HG03354 (cell line): ENCODE results near the gene GCDH.
"Not testable (repeated sequence)": the region's sequence is repeated elsewhere in the genome, so short reads cannot be mapped to it uniquely, and the experiment has no call there.

Experiments used
- ATAC-seq: cut with Tn5 transposase; IDR thresholded peaks from one replicate; pipeline ENCODE4 v1.9.1; 2021; ENCODE audit warnings: mild to moderate bottlenecking; ENCODE audit not compliant: unreplicated experiment, poor library complexity, severe bottlenecking

GCDH gene

GRCh38 chr19:12890787-12891552 is at the start of gene GCDH:
GCDH (plus strand) TSS chr19:12891160; CDS start chr19:12891305, 145 bp downstream.
- peak; percentile 90 for ATAC-seq

- ATAC-seq = no peak
These were observed 48.4 kb upstream of the GCDH start for GRCh38 chr19:12842511-12842910.

GRCh38 chr19:12843328-12843727 is 47.6 kb upstream of the GCDH start:
- no peak for ATAC-seq

DNA sequence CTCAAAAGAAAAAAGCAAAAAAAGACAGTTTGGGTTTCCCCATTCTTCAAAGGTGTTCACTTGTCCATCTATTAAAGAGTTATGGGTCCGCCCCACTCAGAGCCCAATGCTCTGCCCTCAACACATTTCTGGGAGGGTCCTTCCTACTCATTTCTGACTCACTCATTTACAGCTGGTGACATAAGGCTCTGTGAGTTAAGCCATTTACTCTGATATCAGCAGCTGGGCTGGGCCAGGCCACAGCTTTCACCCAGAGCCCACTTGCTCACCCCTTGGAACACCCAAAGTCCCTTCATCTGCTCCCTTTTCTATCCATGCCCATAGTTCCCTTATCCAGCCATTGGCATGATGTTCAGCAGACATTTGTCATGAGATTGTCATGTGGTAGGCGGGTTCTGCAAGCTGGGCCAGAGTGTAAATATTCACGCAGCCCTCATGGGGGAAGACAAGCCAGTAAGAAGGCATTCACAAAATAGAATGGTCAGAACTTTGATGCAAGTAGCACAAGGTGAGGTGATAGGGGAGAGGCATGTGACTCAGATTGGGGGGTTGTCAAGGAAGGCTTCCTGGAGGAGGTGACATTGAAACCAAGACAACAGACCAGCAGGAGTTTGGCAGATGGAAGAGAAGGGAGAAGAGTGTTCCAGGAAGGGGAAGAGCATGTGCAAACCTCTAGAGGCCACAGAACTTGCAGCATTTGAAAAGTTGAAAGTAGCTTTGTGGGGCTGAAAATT is 46.8 kb upstream of the GCDH start:
- no peak for ATAC-seq

- ATAC-seq = not testable (repeated sequence)
These were observed 44.3 kb upstream of the GCDH start for GRCh38 chr19:12846613-12847012.

DNA sequence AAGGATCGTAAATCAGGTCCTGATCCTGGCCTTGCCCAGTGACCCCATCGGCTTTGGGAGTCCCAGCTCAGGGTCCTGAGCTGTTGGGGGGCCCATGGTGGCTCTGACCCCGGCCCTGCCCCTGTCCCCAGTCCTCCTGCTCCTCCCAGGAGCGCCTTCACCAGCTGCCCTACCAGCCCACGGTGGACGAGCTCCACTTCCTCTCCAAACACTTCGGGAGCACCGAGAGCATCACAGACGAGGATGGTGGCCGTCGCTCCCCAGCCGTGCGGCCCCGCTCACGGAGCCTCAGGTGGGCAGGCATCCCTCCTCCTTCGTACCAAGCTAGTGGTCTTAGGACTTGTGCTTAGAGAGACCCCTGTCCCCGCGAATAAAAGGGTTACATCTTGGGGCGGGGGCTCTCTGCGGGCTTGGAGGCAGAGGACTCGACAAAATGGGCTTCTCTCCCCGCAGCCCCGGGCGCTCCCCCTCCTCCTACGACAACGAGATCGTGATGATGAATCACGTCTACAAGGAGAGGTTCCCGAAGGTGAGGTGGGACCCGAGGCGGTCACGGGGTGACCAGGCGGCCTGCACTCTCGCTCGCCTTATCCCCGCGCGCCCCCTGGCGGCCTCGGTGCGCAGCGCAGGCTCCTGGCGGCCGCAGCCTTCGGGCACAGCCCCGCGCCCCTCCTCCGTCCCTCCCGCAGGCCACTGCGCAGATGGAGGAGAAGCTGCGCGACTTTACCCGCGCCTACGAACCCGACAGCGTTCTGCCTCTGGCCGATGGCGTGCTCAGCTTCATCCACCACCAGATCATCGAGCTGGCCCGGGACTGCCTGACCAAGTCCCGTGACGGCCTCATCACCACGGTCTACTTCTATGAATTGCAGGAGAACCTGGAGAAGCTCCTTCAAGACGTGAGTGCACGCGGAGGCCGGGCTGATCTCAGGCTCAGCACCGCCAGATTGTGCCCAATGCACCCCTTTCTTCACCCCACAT is 43.5 kb upstream of the GCDH start:
- ATAC-seq = no peak

GRCh38 chr19:12856653-12857052 is 34.3 kb upstream of the GCDH start:
- no peak for ATAC-seq

DNA sequence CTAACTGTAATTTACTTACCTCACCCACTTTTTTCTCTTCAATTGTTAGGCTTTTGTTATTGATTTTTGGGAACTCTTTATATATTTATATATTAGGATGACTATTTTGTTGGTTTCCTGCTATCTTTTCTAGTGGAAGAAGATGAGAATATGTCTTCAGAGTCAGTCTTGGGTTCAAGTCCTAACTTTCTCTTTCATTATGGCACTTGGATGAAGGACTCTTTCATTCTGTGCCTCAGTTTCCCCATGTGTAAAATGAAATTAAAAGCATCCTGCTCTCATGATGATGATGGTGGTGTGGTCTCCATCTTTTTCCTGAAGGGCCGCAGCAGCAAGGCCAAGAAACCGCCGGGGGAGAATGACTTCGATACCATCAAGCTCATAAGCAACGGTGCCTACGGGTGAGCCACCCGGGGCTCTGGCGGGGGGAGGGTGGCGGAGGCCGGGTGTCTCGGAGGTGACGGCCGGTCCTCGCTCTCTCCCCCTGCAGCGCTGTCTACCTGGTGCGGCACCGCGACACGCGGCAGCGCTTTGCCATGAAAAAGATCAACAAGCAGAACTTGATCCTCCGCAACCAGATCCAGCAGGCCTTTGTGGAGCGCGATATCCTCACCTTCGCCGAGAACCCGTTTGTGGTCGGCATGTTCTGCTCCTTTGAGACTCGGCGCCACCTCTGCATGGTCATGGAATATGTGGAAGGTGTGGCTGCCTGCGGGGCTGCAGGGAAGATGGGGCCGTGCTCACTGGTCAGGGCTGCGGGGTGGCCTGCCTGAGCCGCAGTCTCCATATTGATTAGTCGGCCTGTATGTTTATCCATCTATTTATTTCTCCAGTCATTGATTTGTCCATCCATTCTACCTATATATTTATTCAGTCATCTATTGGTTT is 32.7 kb upstream of the GCDH start:
- ATAC-seq = no peak

- ATAC-seq = no peak
These were observed 31.4 kb upstream of the GCDH start for GRCh38 chr19:12859546-12859945.

DNA sequence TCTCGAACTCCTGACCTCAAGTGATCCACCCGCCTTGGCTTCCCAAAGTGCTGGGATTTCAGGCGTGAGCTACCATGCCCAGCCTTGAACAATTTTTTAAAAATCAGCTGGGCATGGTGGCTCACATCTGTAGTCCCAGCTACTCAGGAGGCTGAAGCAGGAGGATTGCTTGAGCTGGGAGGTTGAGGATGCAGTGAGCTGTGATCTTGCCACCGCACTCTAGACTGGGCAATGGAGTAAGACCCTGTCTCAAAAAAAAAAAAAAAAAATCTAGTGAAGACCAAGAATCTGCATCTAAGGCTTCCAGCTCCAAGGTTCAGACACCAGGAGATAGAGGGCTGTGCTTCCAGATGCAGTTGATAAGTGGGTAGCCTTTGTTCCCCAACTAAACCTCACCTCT is 26.8 kb upstream of the GCDH start:
- ATAC-seq = no peak

GRCh38 chr19:12864721-12865715 is 25.9 kb upstream of the GCDH start:
- ATAC-seq = no peak

- ATAC-seq = no peak
These were observed 25.1 kb upstream of the GCDH start for GRCh38 chr19:12865746-12866415.

- ATAC-seq = no peak
These were observed 24.4 kb upstream of the GCDH start for GRCh38 chr19:12866416-12867119.

DNA sequence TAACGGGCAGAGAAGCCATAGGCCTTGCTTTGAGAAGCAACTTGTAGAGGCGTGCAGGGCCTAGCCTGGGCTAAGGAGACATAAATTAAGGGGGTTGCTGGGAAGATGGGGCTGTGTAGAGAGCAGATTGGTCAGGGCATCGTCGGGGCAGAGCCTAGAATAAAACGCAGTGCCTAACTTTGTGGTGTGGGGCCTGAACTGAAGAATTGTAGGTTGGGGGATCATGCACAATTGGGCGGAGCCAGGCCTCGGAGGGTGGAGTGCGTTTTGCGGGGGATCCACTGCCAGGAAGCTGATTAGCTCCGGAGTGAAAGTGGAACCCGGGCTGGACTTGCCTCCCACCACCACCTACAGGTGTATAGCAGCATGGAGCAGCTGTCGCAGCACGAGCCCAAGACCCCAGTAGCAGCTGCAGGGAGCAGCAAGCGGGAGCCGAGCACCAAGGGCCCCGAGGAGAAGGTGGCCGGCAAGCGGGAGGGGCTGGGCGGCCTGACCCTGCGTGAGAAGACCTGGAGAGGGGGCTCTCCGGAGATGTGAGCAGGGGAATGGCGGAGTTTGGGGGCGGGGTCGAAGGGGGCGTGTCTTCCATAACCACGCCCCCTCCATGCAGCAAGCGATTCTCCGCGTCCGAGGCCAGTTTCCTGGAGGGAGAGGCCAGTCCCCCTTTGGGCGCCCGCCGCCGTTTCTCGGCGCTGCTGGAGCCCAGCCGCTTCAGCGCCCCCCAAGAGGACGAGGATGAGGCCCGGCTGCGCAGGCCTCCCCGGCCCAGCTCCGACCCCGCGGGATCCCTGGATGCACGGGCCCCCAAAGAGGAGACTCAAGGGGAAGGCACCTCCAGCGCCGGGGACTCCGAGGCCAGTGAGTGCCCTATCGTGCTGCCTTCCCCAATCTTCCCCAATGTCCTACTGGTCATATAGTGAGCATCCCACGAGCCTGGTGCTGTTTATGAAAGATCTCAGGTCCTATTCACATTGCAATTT is 23.6 kb upstream of the GCDH start:
- no peak for ATAC-seq

- no peak for ATAC-seq
These were observed 22.3 kb upstream of the GCDH start for GRCh38 chr19:12868540-12869112.
